GM21723 (cell line): ENCODE data around the gene JAZF1.
A peak's percentile ranks its signal among the peaks of the same experiment; 100 is the strongest.

Source experiments
- ATAC-seq: cut with Tn5 transposase; IDR thresholded peaks from one replicate; pipeline ENCODE4 v1.9.1; 2021; ENCODE audit warnings: mild to moderate bottlenecking, moderate library complexity; ENCODE audit not compliant: unreplicated experiment

JAZF1 gene

DNA sequence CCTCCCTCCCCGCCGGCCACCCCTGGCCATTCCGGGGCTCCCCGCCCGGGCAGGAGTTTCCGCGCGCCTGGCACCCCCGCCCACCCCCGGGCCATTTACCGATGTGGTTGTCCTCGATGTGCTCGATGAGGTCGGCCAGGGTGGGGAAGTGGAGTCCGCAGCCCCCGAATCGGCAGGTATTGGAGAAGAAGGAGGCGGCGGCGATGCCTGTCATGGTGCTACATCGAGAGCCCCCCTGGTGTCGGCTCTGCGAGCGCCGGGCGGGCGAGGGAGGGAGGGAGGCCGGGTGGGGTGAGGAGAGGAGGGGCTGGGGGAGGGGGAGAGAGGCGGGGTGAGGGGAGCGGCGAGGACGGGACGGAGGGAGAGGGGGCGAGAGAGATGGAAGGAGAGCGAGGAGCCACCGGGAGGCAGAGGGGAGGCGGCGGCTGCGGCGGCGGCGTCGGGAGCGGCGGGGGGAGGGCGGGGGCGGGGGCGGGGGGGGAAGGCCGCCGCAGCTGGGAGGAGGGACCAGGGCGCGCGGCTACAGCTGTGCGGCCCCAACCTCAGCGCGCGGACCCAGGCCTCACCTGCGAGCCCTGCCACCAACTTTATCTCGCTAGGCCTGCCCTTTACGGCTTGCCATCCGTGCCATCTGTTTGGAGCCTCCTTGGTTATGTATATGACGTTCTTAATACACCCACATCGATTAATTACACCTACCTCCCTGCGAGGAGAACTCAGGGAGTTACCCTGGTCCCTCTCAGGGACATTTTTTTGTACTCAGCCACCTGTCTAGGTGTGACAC, at the start of gene JAZF1:
Gene JAZF1 (minus strand): TSS at position 432 of the 784 bp plus-strand sequence.
- ATAC-seq, result no peak

DNA sequence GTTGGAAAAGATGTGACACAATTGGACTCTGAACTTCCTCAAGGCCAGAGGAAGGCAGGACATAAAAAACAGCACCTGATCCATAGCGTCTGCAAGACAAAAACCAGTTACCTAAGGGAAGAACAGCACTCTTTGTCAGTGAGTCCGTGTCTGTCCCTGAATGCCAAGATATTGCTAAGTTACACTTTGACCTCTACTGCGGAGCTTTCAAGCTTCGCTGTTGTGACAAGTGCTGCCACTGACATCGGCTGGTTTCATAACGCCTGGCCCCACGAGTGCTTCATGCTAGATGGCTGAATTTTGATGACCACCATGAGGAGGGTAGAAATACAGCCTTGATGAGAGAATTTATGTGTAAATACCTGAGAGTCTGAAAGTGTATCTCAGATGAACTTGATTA, 49.7 kb upstream of the JAZF1 start:
- ATAC-seq, result no peak

DNA sequence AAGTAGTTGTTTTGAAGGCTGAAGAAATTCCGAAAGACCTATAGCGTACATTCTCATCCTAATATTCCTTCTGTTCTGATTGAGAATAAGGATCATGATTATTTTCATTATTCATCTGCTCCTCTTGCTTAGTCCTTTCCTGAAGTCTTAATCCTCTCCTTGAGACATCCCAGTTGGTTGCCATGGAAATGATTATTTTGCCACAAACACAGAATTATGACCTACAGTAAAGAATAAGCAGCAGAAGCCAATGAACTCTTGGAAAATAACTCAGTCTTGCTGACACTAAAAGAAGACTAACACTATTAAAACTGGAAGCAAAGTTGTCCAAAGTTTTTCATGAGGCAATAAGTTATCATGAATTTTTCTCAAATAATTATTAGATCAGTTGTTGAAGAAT, 47.8 kb upstream of the JAZF1 start:
- no peak for ATAC-seq

DNA sequence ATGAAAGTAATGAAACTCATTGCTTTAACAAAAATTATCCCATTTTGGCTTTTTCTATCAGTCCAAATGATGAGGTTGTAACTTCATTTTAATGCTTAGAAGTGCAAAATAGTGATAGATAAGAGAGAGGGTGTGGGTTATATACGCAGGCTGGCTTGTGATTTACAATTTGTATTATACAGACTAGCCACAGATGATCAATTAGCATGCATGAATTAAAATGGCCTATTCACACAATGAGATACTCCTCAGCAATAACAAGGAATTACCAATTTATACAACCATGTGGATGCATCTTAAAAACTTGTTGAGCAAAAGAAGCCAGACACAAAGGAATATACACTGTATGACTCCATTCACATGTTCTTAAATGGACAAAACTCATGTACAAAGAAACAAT, 45.4 kb upstream of the JAZF1 start:
- ATAC-seq, result no peak

DNA sequence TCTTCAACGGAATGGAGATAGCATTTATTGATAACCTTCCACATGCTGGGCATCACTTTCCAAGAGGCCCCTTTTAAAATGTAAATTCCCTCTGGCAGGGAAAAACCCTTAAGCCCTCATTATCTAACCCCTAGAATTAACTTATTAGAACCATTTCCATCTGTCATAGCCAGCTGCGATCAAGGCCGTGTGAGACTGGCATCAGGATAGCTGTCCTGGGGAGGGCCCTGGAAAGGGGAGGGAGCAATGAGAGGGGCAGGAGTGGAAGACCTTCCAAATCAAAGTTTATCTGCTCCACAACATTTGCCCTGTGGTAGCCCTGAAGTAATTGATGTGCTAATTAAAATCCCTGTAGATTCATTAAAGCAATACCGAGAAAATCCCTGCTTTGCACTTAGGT, 45.0 kb upstream of the JAZF1 start:
- ATAC-seq, result no peak

DNA sequence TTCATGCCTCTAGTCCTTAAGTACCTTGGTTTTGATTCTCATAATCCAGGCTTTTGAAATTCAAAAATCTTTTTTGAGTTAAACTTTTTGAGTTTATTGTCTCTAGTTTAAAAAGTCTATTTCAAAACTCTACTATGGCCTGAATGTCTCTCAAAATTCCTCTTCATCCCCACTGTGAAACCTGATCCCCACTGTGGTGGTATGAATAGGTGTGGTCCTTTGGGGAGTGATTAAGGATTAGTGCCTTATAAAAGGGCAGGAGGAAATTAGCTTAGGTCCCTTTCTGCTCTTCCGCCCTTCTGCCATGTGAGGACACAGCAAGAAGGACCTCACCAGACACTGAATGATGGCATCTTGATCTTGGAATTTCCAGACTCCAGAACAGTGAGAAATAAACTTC, 44.1 kb upstream of the JAZF1 start:
- ATAC-seq, result no peak

DNA sequence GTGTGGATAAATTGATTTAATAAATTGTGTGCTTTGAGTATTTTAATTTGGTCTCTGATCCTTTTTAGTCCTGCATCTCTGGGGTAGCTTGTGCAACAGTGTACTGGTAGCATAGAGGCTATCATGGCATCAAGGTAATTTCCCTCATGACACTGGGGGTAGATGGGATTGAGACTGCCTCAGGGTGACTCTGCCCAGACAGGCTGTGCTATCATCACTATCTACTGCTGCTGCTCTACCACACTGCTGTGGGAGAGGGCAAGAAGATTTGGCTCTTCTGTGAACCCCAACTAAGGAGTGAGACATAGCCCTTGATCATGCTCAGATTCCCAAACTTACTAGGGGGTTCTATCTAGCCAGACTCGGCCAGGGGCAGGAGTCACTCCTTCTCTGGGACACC, 43.6 kb upstream of the JAZF1 start:
- no peak for ATAC-seq

DNA sequence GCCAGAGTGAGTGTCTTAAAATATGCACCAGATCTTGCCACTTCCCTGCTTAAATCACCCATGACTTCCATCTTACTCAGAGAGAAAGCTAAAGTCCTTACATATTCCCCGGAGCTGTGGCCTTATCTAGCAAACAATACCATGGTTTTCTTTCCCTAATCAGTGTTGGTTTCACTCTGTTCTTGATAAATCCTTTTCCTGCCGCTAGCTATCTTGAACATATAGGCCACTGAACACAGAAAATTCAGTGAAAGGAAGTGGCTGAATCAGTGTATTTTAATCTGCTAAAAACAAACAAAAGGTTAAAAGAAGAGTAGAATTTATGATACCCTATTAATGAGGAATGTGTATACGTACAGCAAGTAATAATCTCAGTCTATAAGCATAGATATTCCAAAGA, 42.0 kb upstream of the JAZF1 start:
- ATAC-seq, result no peak

DNA sequence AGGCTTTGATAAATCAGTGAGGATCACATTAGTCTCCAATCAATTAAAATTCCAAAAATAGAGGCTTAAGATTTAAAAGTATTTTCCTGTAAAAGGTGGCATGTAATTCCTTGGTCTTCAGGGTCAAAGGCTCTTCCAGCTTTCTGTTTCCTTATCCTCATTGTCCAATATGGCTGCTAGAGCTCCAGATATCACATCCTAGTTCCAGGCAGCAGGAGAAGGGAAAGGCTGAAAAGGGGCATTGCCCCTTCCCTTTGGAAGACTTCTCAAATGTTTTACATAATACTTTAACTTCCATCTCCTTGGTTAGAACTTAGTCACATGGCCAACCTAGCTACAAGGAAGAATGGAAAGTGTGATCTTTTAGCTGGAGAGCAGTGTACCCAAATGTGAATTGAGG, 39.2 kb upstream of the JAZF1 start:
- ATAC-seq, result no peak

DNA sequence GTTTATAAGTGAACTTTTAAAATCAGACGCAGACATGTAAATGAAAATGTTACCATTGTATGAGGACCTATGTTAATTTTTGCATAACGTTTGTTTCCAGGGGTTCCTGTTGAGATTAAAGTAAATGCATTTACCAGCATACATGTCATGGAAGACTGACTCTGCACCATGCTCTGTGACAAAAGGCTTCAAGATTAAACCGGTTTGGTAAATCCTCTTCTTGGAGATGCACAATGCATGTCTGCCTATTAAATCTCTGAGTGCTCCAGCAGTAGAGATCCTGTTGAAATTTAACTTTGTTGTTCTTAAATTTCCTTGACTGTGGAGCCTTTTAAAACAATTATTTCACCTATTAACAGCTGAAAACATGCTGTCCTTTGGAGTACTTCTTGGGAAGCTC, 36.5 kb upstream of the JAZF1 start:
- no peak for ATAC-seq

DNA sequence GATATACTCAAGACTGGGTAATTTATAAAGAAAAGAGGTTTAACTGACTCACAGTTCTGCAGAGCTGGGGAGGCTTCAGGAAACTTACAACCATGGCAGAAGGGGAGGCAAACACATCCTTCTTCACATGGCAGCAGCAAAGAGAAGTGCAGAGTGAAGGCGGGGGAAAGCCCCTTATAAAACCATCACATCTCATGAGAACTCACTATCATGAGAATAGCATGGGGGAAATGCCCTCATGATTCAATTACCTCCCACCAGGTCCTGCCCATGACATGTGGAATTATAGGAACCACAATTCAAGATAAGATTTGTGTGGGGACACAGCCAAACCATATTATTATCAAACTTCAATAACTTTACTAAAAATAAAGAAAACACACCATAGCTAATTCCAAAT, 30.4 kb upstream of the JAZF1 start:
- no peak for ATAC-seq

DNA sequence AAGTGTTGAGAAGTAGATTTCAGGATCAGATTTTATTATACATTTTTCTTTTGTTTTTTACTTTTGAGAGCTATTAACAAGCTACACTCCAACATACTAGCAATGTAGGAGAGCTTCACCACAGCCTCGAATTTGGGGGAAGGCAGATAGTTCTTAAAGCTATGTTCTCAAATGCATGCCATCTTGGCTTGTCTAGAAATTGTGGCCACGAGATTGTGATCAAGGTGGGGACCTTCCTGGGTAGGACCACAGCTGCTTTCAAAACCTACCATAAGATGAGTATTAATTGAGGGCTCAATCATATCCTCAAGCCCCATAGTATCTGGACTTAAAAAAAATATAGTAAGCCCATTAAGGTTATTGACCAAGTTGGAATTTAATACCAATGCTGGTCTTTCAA, 27.9 kb upstream of the JAZF1 start:
- ATAC-seq, result no peak

DNA sequence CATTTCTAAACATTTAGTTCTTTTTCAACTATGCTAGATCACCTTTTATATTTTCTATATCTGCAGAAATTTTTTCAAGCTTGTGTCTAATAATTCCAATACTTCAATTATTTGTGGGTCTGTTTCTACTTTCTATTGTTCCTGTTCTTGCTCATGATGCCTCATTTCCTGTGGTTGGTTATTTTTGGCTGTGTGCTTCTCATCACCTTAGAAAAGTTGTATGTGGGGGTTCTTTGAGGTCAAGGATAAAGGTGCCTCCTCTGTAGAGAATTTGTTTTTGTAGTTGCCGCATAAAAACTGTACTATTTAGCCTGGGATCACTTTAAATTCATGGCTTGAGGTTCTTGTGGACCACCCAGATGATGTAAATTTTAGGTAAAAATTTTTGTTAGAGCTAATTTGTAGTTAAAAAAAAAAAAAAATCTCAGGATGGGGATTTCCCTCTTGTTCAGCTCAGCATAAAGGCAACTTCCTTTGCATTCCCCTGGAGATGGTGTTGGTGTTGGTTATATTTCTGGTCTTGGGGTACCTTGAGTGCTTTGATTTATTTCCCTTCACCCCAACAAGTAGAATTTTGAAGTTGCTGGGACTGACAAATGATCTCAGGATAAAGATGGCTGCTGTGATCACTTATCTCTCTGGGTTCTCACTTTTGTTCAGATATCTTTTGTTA, 27.0 kb upstream of the JAZF1 start:
- peak; percentile 61 for ATAC-seq

DNA sequence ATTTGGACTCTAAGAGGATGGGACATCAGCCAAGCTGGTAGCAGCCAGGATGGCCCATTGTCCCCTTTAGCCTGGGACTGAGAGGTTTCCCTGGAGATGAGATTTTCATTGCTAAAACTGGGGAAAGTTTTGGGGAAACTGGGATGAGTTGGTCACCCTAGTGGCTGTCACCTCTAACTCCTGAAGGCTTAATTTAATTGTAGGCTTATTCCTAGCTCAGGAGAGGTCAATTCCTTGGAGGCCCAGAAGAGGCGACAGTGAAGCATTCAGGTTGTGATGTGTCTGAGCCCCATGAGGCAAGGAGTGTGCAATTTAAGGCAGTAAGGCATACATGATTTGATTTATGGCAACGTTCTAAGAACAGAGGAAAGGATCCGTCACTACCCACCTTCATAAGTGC, 24.9 kb upstream of the JAZF1 start:
- ATAC-seq, result no peak

DNA sequence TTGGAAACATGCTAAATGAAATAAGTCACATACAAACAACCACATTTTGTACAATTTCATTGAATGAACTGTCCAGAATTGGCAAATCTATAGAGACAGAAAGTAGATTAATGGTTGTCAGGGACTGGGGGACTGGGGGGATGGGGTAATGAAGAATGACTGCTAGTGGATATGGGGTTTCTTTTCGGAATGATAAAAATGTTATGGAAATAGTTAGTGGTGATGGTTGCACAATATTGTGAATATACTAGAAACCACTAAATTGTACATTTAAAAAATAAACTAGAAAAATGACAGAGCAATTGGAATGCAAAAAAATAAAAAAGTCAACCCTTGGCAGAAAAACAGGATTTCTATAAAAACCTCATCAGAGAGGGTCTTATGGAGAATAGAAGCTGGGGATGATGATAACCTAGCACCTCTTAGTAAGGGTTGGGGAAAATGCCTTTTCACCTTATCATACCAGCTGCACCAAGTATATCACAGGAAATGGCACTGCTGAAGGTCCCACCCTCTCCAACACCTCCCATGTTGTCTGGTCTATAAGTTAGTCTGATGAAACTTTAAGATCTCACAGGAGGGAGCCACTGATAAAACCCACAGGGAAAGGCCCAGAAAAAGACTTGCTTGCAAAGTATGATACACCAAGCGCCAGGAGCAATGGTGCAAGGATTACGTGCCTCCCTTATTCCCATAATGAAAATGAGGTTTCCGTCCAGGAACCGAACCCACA, 23.1 kb upstream of the JAZF1 start:
- no peak for ATAC-seq

DNA sequence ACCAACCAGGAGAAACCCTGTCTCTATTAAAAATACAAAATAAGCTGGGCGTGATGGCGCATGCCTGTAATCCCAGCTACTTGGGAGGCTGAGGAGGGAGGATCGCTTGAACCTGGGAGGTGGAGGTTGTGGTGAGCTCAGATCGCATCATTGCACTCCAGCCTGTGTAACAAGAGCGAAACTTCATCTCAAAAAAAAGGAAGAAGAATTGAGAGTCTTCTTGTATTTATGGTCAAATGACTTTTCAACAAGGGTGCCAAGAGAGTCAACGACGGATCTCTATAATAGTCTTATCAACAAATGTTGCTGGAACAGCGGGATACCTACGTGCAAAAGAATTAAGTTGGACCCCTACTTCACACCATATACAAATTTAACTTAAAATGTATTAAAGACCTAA, 21.6 kb upstream of the JAZF1 start:
- ATAC-seq, result no peak

DNA sequence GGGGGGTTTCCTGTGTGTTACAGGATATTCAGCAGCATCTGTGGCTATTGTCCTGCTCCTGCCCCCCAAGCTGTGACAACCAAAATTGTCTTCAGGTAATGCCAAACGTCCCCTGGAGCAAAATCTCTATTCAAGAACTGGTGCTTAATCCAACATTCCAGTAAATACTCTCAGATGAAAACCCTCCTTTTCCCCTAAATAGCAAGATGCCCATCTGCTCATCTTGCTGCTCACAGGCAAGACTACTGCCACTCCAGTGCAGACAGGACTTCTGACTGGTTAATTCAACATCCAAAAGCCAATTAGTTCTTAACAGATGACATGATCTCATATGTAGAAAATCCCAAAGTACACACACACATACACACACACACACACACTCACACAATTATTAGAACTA, 20.5 kb upstream of the JAZF1 start:
- ATAC-seq, result no peak

DNA sequence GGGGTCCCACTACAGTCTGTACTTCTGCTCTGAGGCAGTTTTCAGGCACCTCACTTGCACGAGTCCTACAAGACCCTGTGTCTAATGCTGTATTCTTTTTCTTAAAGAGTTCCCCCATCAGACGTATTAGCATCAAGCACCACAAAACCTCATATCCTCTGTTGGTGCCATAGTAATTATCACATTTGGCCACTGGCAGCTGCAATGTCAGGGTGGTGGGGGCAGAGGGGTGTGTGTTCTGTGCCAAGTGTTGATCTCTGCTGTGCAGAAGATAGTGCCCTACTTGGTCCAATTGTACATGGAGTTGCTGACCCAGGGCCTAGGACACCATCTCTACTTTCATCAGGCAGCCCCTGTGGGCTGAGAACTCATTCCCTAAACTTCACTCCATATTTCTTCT, 20.0 kb upstream of the JAZF1 start:
- ATAC-seq, result no peak

DNA sequence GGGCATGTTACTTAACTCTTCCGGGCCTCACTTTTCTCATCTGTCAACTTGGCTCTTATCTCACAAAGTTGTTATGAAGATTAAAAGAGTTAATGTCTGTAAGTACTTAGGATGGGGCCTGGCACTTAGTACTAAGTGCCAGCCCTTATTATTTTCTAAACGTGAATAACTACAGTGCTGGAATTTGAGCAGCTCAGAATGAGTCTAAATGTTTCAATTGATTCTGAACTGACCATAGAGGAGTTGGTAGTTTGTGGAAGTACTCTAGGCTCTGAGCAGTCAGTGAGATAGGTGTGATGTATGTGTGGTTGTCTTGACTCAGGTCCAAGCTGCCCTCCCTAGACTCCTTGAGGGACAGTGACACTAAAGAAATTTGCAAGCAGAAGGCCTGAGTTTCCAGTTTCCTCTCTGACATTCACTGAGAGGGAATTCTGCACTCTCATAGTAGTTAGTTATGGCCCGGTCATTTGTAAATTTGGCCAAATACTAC, 18.5 kb upstream of the JAZF1 start:
- ATAC-seq, result no peak

DNA sequence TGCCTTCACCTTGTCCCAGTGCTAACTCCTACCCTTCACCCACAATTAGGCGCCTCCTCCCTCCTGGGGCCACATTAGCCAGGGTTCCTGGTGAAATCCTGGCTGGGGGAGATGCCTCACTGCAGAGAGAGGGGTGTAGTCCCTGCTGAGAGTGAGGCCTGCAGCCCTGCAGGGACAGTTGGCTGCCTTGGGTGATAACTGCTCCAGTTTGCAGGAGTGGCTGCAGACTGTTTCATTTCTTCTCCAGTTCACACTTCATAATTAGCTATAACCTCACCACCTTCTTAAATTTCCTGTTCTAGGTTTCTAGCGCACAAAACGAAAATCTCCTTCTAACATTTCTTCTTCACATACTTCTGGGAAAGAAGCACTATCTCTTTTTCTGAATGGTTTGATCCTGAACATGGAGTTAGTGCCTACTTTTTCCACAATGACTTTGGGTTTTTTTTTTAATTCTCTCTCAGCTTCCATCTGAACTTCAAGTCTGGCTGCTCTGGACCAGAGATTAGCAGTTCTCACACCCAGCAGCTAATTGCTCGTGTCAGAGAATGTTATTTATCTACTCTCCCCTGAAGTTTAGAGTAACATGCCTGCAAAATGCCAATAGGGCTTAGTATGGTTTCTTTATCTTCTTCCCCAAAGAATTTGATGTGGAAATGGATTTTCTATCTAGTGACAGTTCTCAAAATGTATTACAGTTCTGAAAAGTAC, 15.5 kb upstream of the JAZF1 start:
- ATAC-seq, result no peak
